GM21447 (cell line): ENCODE measurements around the gene SLC20A1.
"Not testable (repeated sequence)": the region's sequence is repeated elsewhere in the genome, so short reads cannot be mapped to it uniquely, and the experiment has no call there.

Experiments used
- ATAC-seq: cut with Tn5 transposase; IDR thresholded peaks from one replicate; pipeline ENCODE4 v1.9.1; 2021; ENCODE audit not compliant: unreplicated experiment

The SLC20A1 gene, protein sequence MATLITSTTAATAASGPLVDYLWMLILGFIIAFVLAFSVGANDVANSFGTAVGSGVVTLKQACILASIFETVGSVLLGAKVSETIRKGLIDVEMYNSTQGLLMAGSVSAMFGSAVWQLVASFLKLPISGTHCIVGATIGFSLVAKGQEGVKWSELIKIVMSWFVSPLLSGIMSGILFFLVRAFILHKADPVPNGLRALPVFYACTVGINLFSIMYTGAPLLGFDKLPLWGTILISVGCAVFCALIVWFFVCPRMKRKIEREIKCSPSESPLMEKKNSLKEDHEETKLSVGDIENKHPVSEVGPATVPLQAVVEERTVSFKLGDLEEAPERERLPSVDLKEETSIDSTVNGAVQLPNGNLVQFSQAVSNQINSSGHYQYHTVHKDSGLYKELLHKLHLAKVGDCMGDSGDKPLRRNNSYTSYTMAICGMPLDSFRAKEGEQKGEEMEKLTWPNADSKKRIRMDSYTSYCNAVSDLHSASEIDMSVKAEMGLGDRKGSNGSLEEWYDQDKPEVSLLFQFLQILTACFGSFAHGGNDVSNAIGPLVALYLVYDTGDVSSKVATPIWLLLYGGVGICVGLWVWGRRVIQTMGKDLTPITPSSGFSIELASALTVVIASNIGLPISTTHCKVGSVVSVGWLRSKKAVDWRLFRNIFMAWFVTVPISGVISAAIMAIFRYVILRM

DNA sequence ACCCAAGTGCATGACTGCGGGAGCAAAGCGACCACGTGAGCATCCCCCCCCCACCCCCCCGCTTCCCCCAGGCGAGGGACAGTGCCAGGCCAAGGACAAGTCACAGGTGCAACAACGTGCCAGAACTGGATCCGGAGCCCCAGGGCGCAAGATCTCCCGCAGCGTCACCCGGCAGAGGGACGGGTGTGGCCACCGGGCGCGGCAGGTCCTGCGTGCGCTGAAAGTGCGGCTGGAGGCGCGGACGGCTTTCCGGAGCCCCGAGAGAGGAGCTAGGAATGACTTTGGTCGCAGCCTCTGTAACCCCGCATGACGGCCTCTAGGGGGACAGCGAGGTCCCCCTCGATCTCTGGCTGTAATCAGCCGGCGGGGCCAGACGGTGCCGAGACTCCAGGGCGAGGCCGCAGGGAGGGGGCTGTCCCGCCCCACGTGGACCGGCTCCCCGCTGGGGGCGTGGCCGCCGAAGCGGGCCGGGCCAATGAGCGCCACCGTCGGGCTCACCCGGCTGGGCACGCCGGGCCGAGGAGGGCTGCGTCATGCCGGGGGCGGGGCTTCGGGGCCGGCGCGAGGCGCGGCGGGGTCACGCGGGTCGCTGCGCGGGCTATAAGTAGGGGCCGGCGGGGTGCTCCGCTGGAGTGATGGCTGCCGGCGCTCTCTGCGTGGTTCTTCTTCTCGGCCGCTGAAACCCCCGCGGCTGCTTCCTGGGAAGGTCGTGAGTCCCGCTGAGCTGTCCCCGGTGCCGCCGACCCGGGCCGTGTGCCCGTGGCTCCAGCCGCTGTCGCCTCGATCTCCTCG is at the start of gene SLC20A1:
SLC20A1 (plus strand) TSS at position 630 of the 792 bp plus-strand sequence. CDS start 890 bp downstream, outside the sequence.
- peak; percentile 80 for ATAC-seq

- no peak for ATAC-seq
Observed at GRCh38 chr2:112597537-112598322, 48.0 kb upstream of the SLC20A1 start.

GRCh38 chr2:112600634-112601033 is 45.1 kb upstream of the SLC20A1 start:
- no peak for ATAC-seq

GRCh38 chr2:112601754-112602153 is 44.0 kb upstream of the SLC20A1 start:
- ATAC-seq: no peak

GRCh38 chr2:112602917-112603316 is 42.8 kb upstream of the SLC20A1 start:
- ATAC-seq: no peak

GRCh38 chr2:112603731-112604130 is 42.0 kb upstream of the SLC20A1 start:
- no peak for ATAC-seq

- no peak for ATAC-seq
Observed at GRCh38 chr2:112604952-112605351, 40.8 kb upstream of the SLC20A1 start.

DNA sequence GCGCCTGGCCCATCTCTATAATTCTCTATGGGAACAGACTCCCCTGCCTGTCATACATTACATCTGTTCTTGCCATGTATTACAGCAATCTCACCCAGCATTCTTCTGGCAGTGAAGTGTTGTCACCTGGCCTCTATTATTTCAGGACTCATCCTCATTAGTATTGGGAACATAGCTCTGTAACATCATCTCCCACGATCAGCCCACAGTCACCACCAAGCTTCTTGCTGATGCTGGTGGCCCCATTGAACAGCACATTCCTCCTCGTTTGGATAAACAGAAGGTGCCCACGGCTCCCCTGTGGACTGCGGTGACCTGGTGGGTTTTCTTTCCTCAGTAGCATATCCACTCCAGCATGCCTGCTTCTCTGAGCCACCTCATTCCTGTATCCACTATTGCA is 39.8 kb upstream of the SLC20A1 start:
- no peak for ATAC-seq

DNA sequence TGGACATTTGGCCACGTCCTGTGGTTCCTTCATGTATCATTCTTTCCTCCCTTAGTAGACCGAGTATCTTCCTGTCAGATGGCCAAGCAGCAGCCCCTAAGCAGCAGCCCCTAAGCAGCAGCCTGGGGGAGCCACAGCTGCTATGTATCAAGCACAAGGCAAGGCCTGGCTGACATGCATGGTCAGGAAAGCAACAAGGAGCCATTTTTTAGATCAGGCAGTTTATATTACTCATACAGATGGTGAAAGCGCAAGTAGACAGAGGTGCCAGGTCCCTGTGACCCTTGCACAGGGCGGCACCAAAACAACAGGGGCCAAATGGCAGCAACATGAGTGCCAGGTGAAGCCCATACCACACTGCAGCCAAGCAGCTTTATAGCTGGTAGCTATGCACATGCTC is 39.2 kb upstream of the SLC20A1 start:
- ATAC-seq: no peak

DNA sequence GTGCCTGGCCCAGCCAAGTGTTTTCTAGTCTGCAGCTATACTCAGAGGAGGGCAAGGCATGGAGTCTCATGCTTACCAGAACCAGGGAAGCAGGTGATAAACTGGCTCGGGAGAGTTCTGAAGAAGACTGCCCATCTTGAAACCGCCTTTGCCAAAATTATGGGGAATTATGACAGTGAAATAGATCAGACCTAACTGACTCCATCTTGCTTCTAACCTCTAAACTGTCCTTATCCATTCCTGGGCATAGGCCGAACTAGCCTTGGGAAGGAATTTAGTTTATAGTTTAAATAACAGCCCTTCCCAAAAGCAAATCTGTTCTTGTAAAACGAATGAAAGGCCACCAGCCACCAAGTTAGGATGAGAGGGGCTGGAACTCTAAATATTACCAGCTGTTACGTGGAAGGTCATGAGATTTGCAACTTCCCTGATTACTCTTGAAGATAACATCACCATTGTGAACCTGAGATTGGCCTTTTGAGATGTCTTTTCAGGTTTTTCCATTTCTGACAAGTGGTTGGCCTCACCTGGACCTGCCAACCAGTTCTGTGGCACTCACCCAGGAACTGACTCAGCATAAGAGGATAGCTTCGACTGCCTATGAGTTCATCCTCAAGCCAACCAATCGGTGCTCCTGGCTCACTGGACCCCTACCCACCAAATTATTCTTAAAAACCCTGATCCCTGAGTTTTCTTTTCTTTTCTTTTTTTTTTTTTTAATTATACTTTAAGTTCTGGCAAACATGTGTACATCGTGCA is 37.9 kb upstream of the SLC20A1 start:
- ATAC-seq: no peak

DNA sequence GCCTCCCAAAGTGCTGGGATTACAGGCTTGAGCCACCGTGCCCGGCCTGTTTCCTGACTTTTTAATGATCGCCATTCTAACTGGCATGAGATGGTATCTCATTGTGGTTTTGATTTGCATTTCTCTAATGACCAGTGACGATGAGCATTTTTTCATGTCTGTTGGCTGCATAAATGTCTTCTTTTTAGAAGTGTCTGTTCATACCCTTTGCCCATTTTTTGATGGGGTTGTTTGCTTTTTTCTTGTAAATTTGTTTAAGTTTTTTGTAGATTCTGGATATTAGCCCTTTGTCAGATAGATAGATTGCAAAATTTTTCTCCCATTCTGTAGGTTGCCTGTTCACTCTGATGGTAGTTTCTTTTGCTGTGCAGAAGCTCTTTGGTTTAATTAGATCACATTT is 36.4 kb upstream of the SLC20A1 start:
- ATAC-seq: not testable (repeated sequence)

DNA sequence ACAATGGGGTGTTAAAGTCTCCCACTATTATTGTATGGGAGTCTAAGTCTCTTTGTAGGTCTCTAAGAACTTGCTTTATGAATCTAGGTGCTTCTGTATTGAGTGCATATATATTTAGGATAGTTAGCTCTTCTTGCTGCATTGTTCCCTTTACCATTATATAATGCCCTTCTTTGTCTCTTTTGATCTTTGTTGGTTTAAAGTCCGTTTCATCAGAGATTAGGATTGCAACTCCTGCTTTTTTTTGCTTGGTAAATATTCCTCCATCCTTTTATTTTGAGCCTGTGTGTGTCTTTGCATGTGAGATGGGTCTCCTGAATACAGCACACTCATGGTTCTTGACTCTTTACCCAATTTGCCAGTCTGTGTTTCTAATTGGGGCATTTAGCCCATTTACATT is 33.5 kb upstream of the SLC20A1 start:
- ATAC-seq: not testable (repeated sequence)

- no peak for ATAC-seq
Observed at GRCh38 chr2:112614201-112614840, 31.4 kb upstream of the SLC20A1 start.

GRCh38 chr2:112615051-112615450 is 30.7 kb upstream of the SLC20A1 start:
- ATAC-seq: no peak

DNA sequence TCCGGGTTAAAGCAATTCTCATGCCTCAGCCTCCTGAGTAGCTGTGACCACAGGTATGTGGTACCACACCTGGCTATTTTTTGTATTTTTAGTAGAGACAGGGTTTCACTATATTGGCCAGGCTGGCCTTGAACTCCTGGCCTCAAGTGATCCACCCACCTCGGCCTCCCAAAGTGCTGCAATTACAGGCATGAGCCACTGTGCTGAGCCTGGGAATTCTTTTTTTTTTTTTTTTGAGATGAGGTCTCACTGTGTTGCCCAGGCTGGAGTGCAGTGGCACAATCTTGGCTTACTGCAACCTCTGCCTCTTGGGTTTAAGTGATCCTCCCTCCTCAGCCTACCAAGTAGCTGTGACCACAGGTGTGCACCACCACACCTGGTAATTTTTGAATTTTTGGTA is 29.9 kb upstream of the SLC20A1 start:
- not testable (repeated sequence) for ATAC-seq

GRCh38 chr2:112618383-112618782 is 27.4 kb upstream of the SLC20A1 start:
- no peak for ATAC-seq

DNA sequence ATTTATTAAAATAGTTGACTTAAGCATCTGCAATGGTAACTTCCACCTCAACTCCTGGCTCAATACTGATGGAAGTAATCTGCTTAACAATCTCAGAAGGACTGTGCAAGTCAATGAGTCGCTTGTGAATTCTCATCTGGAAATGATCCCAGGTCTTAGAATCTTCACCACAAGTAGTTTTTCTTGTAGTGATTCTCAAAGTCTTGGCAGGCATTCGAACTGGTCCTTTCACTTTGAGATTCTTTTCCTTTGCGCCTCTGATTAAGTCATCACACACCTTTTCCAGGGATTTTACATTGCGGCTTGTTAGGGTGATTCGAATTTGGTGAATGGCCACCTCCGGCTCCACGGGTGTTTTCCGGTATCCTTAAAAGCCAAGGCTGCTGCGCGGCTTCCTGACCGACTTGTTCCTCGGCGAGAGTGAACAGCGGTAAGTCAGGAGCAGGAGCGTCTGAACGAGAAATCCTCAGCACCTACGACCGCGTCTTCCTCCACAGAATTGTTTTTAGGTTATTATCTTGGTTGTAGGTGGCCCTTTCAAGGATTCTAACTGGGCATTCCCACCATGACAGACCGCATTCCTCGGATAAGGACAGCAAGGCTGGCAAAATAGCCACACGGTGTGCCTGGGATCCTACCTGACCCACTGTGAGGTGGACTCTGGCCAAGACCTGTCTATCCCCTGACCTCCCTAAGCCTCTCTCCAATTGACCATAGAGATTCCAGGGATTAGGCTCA is 23.8 kb upstream of the SLC20A1 start:
- no peak for ATAC-seq

DNA sequence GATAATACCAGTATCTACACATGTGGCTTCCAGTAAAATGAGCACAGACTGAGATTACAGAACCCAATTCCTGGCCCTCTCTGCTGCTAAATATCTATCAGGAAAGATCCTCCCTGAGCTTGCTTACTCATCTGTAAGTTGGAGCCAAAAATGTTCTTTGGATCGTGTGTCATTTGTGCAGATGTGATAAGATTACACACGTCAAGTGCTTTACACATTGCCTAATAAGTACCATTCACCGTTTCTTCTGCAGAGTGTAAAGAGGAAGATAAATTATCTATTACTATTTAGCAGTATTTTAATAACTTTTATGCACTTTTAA is 23.2 kb upstream of the SLC20A1 start:
- no peak for ATAC-seq
